ENCODE measurements around the gene SLIT1.

The SLIT1 gene

DNA sequence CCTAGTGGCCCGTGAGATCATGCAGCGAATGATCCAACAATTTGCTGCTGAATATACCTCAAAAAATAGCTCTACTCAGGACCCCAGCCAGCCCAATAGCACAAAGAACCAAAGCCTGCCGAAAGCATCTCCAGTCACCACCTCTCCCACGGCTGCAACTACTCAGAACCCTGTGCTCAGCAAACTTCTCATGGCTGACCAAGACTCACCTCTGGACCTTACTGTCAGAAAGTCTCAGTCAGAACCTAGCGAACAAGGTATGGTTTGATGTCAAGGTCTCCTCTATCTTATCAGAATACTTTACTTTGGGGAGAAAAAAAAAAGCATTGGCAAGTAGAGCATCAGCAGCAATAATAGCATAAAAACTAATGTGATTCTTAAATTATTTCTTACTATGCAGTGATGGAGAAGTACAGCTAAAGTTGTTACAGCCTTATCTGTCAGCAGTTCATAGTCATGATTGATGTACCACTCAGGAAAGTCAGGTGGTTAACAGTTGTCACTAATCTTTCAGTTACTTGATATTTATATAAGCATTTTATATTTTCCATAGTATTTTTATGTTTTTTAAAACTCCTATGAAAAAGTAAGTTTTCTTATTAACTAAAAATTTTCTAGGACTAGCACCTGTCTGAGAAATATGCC lies 236.6 kb downstream of the SLIT1 start:
- no peak overlapping the region for H3K4me3 ChIP-seq (ENCODE audit: severe bottlenecking)
- peaks cover 4% of the 10 kb centered on the region for H3K9me3 ChIP-seq (ENCODE audit: severe bottlenecking)
- TF ChIP-seq, protein P1, sequence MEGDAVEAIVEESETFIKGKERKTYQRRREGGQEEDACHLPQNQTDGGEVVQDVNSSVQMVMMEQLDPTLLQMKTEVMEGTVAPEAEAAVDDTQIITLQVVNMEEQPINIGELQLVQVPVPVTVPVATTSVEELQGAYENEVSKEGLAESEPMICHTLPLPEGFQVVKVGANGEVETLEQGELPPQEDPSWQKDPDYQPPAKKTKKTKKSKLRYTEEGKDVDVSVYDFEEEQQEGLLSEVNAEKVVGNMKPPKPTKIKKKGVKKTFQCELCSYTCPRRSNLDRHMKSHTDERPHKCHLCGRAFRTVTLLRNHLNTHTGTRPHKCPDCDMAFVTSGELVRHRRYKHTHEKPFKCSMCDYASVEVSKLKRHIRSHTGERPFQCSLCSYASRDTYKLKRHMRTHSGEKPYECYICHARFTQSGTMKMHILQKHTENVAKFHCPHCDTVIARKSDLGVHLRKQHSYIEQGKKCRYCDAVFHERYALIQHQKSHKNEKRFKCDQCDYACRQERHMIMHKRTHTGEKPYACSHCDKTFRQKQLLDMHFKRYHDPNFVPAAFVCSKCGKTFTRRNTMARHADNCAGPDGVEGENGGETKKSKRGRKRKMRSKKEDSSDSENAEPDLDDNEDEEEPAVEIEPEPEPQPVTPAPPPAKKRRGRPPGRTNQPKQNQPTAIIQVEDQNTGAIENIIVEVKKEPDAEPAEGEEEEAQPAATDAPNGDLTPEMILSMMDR (IDR thresholded peaks at IDR 0.05; ENCODE audit: poor library complexity, severe bottlenecking), result no peak
- peaks cover 2% of the 10 kb centered on the region for H3K27me3 ChIP-seq (ENCODE audit: insufficient read depth, poor library complexity, severe bottlenecking)
- peaks cover 51% of the 10 kb centered on the region for H3K36me3 ChIP-seq (ENCODE audit: low read depth)
- DNase-seq (ENCODE audit: low spot score) (no peak), ATAC-seq (ENCODE audit: low read depth) (no peak)
- no peaks in the 10 kb centered on the region for H3K4me1 ChIP-seq (ENCODE audit: insufficient read depth, poor library complexity, severe bottlenecking)
- no peak overlapping the region for H3K27ac ChIP-seq (ENCODE audit: poor library complexity, severe bottlenecking)

Data from RWPE2 (cell line).